Uterus (tissue), 2 donors: ENCODE data around the gene GHR.

Experiments used
- POLR2A ChIP-seq, 2 donors: fragments of 450-650 bp; IDR thresholded peaks; one replicate each; pipeline ENCODE4 v1.6.1; 2016; ENCODE audit warnings: antibody characterized with exemption in 2 of 2, mild to moderate bottlenecking in 1 of 2, moderate library complexity in 1 of 2
- TF ChIP-seq, protein P1 (sequence below), 4 experiments: fragments of 200-600 bp in 2 of 4; fragments of 450-650 bp in 2 of 4; sonication (generic) in 2 of 4; IDR thresholded peaks; one replicate each; pipeline ENCODE4 v1.5.1; 2016 to 2019; ENCODE audit warnings: antibody characterized with exemption in 4 of 4, mild to moderate bottlenecking in 2 of 4, moderate library complexity in 1 of 4

DNA sequence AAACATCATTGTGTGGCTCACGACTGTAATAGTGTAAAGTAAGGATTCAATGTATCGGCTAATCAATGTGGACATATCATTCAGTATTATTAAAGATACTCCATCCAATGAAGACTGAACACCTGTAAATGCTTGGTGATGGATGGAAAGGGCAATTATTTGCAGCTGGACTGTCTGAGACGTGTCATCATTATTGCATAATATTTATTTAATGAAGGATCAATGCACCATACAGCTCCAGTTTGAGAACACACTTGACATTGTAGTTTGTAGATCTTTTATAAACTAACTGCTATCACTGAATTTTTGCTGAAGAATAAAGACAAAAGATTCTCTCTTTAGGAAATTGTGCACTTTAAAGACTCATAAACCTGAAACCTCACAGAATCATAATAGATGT, 215.7 kb downstream of the GHR start:
- TF ChIP-seq, protein P1, sequence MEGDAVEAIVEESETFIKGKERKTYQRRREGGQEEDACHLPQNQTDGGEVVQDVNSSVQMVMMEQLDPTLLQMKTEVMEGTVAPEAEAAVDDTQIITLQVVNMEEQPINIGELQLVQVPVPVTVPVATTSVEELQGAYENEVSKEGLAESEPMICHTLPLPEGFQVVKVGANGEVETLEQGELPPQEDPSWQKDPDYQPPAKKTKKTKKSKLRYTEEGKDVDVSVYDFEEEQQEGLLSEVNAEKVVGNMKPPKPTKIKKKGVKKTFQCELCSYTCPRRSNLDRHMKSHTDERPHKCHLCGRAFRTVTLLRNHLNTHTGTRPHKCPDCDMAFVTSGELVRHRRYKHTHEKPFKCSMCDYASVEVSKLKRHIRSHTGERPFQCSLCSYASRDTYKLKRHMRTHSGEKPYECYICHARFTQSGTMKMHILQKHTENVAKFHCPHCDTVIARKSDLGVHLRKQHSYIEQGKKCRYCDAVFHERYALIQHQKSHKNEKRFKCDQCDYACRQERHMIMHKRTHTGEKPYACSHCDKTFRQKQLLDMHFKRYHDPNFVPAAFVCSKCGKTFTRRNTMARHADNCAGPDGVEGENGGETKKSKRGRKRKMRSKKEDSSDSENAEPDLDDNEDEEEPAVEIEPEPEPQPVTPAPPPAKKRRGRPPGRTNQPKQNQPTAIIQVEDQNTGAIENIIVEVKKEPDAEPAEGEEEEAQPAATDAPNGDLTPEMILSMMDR (IDR thresholded peaks at IDR 0.05), result no peak
- TF ChIP-seq POLR2A (IDR thresholded peaks at IDR 0.05), result no peak
